Measurements from ENCODE around the gene TMEM259.
A peak's percentile ranks its signal among the peaks of the same experiment; 100 is the strongest.

TMEM259 gene

DNA sequence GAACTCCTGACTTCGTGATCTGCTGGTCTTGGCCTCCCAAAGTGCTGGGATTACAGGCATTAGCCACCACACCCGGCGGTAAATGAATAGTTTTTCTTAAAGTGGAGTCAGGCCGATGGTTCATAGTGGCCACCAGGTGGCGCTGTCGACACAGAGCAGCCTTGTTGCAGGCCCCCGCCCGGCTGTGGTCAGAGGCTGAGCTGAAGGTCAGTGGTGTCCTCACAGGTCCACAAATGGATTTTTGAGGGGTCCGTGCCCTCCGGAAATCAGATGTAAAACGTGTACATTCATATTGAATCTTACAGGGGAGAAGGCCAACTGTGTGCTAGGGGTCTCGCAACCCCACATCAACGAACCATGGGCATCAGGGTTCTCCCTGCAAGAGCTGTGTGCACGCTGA, 50.2 kb downstream of the TMEM259 start:
- Histone ChIP-seq H3K4me3 (replicated peaks; ENCODE audit: low read depth, low read length) (no peak overlapping the region), H3K27me3 (replicated peaks; ENCODE audit: control insufficient read depth, insufficient read depth, low read length) (no peaks in the 10 kb centered on the region), H3K36me3 (ENCODE audit: control insufficient read depth, insufficient read depth, low read length) (peaks cover 28% of the 10 kb centered on the region)
- TF ChIP-seq, protein P1, sequence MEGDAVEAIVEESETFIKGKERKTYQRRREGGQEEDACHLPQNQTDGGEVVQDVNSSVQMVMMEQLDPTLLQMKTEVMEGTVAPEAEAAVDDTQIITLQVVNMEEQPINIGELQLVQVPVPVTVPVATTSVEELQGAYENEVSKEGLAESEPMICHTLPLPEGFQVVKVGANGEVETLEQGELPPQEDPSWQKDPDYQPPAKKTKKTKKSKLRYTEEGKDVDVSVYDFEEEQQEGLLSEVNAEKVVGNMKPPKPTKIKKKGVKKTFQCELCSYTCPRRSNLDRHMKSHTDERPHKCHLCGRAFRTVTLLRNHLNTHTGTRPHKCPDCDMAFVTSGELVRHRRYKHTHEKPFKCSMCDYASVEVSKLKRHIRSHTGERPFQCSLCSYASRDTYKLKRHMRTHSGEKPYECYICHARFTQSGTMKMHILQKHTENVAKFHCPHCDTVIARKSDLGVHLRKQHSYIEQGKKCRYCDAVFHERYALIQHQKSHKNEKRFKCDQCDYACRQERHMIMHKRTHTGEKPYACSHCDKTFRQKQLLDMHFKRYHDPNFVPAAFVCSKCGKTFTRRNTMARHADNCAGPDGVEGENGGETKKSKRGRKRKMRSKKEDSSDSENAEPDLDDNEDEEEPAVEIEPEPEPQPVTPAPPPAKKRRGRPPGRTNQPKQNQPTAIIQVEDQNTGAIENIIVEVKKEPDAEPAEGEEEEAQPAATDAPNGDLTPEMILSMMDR (IDR thresholded peaks at IDR 0.05; ENCODE audit: insufficient read depth, low read length, poor library complexity, severe bottlenecking) = peak; percentile 60
- no peak for DNase-seq (ENCODE audit: extremely low read depth, insufficient read length)

DNA sequence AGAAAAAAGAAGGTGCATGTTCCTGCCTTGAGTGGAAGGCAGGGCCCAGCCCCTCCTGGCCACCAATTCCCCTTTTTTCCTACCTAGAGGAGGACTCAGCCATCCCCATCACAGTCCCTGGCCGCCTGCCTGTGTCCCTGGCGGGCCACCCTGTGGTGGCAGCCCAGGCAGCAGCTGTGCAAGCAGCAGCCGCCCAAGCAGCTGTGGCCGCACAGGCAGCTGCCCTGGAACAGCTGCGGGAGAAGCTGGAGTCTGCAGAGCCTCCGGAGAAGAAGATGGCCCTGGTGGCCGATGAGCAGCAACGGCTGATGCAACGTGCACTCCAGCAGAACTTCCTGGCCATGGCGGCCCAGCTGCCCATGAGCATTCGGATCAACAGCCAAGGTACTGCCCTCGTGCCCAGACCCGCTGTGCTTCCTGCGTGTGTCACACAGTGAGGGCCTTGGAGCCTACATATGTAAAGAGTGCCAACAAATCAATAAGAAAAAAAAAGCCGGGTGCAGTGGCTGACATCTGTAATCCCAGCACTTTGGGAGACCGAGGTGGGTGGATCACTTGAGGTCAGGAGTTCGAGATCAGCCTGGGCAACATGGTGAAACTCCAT, 54.3 kb downstream of the TMEM259 start:
- Histone ChIP-seq H3K36me3 (ENCODE audit: control insufficient read depth, insufficient read depth, low read length) (peaks cover 49% of the 10 kb centered on the region), H3K4me3 (replicated peaks; ENCODE audit: low read depth, low read length) (no peak overlapping the region), H3K27me3 (replicated peaks; ENCODE audit: control insufficient read depth, insufficient read depth, low read length) (no peaks in the 10 kb centered on the region)
- DNase-seq (ENCODE audit: extremely low read depth, insufficient read length) = no peak
- TF ChIP-seq, protein P1 (IDR thresholded peaks at IDR 0.05; ENCODE audit: insufficient read depth, low read length, poor library complexity, severe bottlenecking) = no peak

DNA sequence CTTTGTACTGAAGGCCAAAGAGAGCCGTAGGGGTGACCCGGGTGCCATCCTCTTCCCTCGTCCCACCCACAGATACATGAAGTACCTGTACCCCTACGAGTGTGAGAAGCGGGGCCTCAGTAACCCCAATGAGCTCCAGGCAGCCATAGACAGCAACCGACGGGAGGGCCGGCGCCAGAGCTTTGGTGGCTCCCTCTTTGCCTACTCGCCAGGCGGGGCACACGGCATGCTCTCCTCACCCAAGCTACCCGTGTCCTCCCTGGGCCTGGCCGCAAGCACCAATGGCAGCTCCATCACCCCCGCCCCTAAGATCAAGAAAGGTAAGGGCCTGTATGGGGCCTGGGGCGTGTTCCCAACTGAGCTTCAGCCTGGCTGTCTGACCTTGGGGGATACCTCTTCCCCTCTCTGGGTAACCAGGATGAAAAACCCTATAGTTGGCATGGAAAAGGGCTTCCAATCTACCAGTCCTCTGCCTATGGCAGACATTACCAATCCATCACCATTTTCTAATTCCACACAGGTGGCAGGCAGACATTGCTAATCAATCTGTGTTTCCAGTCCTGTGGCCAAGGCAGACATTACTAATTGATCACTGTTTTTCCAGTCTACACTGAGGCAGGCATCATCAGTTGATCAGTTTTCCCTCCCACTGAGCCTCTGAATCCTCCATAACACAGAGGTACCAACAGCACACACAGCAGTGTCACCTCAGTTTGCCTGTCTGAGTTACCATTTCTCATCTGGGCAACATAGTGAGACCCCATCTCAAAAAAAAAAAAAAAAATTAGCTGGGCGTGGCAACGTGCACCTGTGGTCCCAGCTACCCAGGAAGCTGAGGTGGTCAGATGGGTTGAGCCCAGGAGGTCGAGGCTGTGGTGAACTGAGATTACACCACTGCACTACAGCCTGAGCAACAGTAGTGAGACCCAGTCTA, 55.9 kb downstream of the TMEM259 start:
- H3K36me3 ChIP-seq (ENCODE audit: control insufficient read depth, insufficient read depth, low read length) = peaks cover 54% of the 10 kb centered on the region
- no peak for DNase-seq (ENCODE audit: extremely low read depth, insufficient read length)
- TF ChIP-seq, protein P1 (IDR thresholded peaks at IDR 0.05; ENCODE audit: insufficient read depth, low read length, poor library complexity, severe bottlenecking) = no peak

DNA sequence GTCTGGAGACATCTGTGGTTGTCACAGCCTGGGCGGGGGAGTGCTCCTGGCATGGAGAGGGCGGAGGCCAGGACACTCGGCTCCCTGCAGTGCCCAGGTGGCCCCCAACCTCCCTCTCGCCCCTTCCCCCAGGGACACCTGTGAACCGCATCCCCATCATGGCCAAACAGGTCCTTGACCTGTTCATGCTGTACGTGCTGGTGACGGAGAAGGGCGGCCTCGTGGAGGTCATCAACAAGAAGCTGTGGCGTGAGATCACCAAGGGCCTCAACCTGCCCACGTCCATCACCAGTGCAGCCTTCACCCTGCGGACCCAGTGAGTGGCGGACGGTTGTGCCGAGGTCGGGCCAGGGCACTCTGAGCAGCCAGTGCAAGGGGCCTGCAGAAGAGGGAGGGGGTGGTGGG, 56.8 kb downstream of the TMEM259 start:
- no peak for DNase-seq (ENCODE audit: extremely low read depth, insufficient read length)
- Histone ChIP-seq H3K36me3 (ENCODE audit: control insufficient read depth, insufficient read depth, low read length) (peaks cover 58% of the 10 kb centered on the region), H3K27me3 (replicated peaks; ENCODE audit: control insufficient read depth, insufficient read depth, low read length) (no peaks in the 10 kb centered on the region), H3K4me3 (replicated peaks; ENCODE audit: low read depth, low read length) (no peak overlapping the region)
- TF ChIP-seq, protein P1 (IDR thresholded peaks at IDR 0.05; ENCODE audit: insufficient read depth, low read length, poor library complexity, severe bottlenecking) = no peak

More for the DNA sequence above, 55.9 kb downstream of the TMEM259 start:
- Histone ChIP-seq H3K27me3 (replicated peaks; ENCODE audit: control insufficient read depth, insufficient read depth, low read length) (no peaks in the 10 kb centered on the region), H3K4me3 (replicated peaks; ENCODE audit: low read depth, low read length) (no peak overlapping the region)

DNA sequence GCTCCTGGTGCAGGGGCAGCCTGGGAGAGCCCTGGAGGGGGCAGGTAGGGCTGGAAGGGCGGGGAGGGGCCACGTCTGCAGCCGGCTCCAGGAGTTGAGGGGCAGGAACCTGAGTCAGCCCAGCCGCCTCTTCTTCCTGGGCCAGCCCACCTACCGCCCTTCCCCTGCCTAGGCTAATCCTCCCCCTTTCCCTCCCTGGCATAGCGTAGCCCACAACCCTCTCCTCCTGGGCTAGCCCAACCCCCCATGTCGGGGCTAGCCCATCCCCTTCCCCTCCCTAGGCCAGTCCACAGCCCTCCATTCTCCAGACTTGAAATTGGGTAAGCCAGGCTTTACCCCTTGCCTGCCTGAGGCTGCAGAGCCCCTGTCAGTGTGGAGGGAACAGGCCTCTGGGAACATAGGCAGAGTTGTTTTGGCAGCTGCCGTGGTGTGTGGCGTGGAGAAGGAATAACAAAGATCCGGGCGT, 57.4 kb downstream of the TMEM259 start:
- TF ChIP-seq, protein P1 (IDR thresholded peaks at IDR 0.05; ENCODE audit: insufficient read depth, low read length, poor library complexity, severe bottlenecking) = no peak
- no peak for DNase-seq (ENCODE audit: extremely low read depth, insufficient read length)
- Histone ChIP-seq H3K36me3 (ENCODE audit: control insufficient read depth, insufficient read depth, low read length) (peaks cover 56% of the 10 kb centered on the region), H3K27me3 (replicated peaks; ENCODE audit: control insufficient read depth, insufficient read depth, low read length) (no peaks in the 10 kb centered on the region), H3K4me3 (replicated peaks; ENCODE audit: low read depth, low read length) (no peak overlapping the region)

Data from GM06990 (cell line).